ENCODE data around the gene CDCA4.

- TF ChIP-seq CTCF (IDR thresholded peaks at IDR 0.05 in 8 of 11, conservative IDR thresholded peaks at IDR 0.05 in 3 of 11) (no peak), POLR2AphosphoS5 (IDR thresholded peaks at IDR 0.05) (no peak)
These were observed 6.9 kb downstream of the CDCA4 start for GRCh38 chr14:105014032-105014431.

Measured in spleen (tissue), 7 donors.